Measurements from ENCODE around the gene DGKI. TPM values are rescaled to one million over a fixed set of nuclear protein-coding genes. Genes with fewer than 3 reads are reported as not detected.

Gene DGKI
- polyA plus RNA-seq, 2 of the 4 experiments (the other 2 are of a cell fraction) = 0.05 to 0.08 TPM

DNA sequence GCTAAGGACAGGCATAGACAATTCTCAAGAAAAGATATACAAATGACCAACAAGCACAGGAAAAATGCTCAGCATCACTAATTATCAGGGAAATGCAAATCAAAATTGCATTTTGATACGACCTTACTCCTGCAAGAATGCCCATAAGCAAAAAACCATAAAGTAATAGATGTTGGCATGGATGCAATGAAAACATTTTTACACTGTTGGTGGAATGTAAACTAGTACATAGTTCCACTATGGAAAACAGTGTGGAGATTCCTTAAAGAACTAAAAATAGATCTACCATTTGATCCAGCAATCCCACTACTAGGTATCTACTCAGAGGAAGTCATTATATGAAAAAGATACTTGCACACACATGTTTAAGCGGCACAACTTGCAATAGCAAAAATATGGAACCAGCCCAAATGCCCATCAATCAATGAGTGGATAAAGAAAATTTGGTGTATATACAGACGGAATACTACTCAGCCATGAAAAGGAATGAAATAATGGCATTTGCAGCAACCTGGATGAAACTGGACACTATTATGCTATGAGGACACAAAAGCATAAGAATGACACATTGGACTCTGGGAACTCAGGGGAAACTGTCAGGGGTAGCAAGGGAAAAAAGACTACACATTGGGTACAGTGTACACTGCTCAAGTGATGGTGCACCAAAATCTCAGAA, 59.3 kb downstream of the DGKI start:
- DNase-seq (ENCODE audit: low read depth in 1 of 2, low spot score in 1 of 2) = no peak
- 17% methylated on average over 3 of the region's 3 CpGs for WGBS (ENCODE audit: missing lambda C conversion rate)
- Histone ChIP-seq H3K27ac (no peak overlapping the region), H3K4me3 (no peak overlapping the region), H3K9me3 (no peaks in the 10 kb centered on the region), H3K4me2 (no peak overlapping the region), H3K4me1 (no peaks in the 10 kb centered on the region)
- no peak for FAIRE-seq
- TF ChIP-seq ESRRA (IDR thresholded peaks at IDR 0.05; ENCODE audit: borderline replicate concordance, low read length) (no peak), KDM5A (IDR thresholded peaks at IDR 0.05) (no peak), GATA3 (IDR thresholded peaks at IDR 0.05; ENCODE audit: borderline replicate concordance) (no peak)
- CTCF ChIA-PET = no interaction called here
- ATAC-seq = no peak
- POLR2A ChIA-PET = no interaction called here

DNA sequence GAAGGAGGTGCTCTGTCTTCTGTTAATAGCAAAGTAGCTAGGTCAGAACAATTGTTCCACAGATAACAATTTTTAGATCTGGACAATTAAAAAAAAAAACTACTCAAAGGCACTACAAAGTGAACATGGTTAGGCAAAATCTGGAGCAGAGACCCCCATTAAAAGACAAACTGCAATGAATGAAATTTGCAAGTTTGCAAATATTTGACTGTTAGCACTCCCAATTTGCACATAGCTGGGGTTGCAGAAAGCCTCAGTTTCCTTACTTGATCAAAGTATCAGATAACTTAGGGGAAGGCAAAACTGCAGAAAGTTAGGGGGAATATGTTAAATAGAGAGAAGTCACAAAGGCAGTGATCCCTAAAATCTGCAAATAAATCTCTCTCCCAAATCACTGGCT, 68.3 kb downstream of the DGKI start:
- TF ChIP-seq GATA3 (IDR thresholded peaks at IDR 0.05; ENCODE audit: borderline replicate concordance) (no peak), HEYL (CRISPR knock-in tag; IDR thresholded peaks at IDR 0.05) (no peak), HOXB13 (CRISPR knock-in tag; IDR thresholded peaks at IDR 0.05; ENCODE audit: low read depth) (no peak), USF2 (IDR thresholded peaks at IDR 0.05) (no peak), MAFK (IDR thresholded peaks at IDR 0.05; ENCODE audit: partially characterized antibody) (peak; percentile 57)
- TF ChIP-seq, protein P1, sequence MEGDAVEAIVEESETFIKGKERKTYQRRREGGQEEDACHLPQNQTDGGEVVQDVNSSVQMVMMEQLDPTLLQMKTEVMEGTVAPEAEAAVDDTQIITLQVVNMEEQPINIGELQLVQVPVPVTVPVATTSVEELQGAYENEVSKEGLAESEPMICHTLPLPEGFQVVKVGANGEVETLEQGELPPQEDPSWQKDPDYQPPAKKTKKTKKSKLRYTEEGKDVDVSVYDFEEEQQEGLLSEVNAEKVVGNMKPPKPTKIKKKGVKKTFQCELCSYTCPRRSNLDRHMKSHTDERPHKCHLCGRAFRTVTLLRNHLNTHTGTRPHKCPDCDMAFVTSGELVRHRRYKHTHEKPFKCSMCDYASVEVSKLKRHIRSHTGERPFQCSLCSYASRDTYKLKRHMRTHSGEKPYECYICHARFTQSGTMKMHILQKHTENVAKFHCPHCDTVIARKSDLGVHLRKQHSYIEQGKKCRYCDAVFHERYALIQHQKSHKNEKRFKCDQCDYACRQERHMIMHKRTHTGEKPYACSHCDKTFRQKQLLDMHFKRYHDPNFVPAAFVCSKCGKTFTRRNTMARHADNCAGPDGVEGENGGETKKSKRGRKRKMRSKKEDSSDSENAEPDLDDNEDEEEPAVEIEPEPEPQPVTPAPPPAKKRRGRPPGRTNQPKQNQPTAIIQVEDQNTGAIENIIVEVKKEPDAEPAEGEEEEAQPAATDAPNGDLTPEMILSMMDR (IDR thresholded peaks at IDR 0.05) = no peak
- Histone ChIP-seq H3K27ac (no peak overlapping the region), H3K4me2 (no peak overlapping the region), H3K4me1 (no peaks in the 10 kb centered on the region), H3K9me3 (no peaks in the 10 kb centered on the region), H3K4me3 (no peak overlapping the region)
- no peak for ATAC-seq
- POLR2A ChIA-PET = no interaction called here
- FAIRE-seq = no peak
- CTCF ChIA-PET = no interaction called here
- no peak for DNase-seq (ENCODE audit: low read depth in 1 of 2, low spot score in 1 of 2)

DNA sequence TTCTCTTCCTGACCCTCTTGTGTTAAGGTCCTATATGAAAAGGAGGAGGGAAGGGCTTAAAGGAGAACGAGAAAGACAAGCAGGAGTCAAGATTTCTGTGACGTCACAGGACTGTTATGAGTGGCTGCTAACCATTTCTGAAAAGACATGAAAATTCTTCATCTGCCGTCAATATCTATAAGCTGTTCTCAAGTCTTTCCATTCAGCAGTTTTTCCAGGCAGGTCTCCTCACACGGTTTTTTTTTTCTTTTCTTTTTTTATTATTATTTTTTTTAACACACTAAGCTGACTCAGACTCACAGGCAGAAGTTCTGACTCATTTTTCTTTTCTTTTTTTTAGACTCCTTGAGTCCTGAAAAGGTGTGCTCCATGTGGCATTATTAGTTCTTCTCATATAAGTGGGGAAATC, 72.0 kb downstream of the DGKI start:
- ATAC-seq (no peak), FAIRE-seq (no peak), DNase-seq (ENCODE audit: low read depth in 1 of 2, low spot score in 1 of 2) (no peak)
- WGBS (ENCODE audit: missing lambda C conversion rate) = 22% methylated on average over 4 of the region's 4 CpGs
- POLR2A ChIA-PET = no interaction called here
- Histone ChIP-seq H3K4me3 (no peak overlapping the region), H3K4me2 (no peak overlapping the region), H3K9me3 (no peaks in the 10 kb centered on the region), H3K4me1 (no peaks in the 10 kb centered on the region), H3K27ac (no peak overlapping the region)
- CTCF ChIA-PET = interaction anchor here (0.6 to 1.0 kb wide), 2 partner anchors 8 to 118 kb away, joined by 3 read pairs; no protein-coding TSS in a partner anchor
- no peak for TF ChIP-seq EP300 (IDR thresholded peaks at IDR 0.05)
- no peak for TF ChIP-seq CBX2 (IDR thresholded peaks at IDR 0.05; ENCODE audit: borderline replicate concordance, low read depth)
- TF ChIP-seq BCL3 (IDR thresholded peaks at IDR 0.05) = no peak
- no peak for TF ChIP-seq ZSCAN20 (CRISPR knock-in tag; IDR thresholded peaks at IDR 0.05)
- TF ChIP-seq POLR2A (IDR thresholded peaks at IDR 0.05; ENCODE audit: low read length) = no peak

DNA sequence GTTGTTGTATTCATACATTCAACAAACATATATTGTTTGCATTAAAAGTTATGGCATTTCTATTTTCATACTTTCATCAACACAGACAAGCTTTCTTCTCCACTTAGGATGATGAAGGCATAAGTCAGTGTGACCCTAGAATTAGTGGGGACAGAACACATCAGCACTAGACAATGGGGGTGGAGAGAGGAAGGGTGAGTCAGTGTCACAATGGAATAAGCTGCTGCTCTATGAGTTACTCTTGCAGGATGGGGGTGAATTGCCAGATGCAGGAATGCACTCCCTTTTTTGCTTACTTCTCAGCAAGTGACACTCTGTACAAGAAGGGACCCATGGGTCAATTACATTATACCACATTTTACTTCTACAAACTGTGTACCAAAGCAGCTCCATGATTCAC, 74.0 kb downstream of the DGKI start:
- no peak overlapping the region for H3K4me2 ChIP-seq
- TF ChIP-seq POLR2AphosphoS2 (conservative IDR thresholded peaks at IDR 0.05; ENCODE audit: low read length) (no peak), REST (IDR thresholded peaks at IDR 0.05) (no peak), MAZ (IDR thresholded peaks at IDR 0.05; ENCODE audit: borderline replicate concordance, low read depth, low read length) (no peak), KDM5A (IDR thresholded peaks at IDR 0.05) (no peak), RCOR1 (IDR thresholded peaks at IDR 0.05; ENCODE audit: low read depth, low read length) (no peak), FOSB (CRISPR knock-in tag; IDR thresholded peaks at IDR 0.05) (no peak), HEYL (CRISPR knock-in tag; IDR thresholded peaks at IDR 0.05) (no peak), SREBF2 (IDR thresholded peaks at IDR 0.05) (no peak), USF2 (IDR thresholded peaks at IDR 0.05) (no peak), EHMT2 (IDR thresholded peaks at IDR 0.05; ENCODE audit: low read depth) (no peak)
- TF ChIP-seq, protein P2, sequence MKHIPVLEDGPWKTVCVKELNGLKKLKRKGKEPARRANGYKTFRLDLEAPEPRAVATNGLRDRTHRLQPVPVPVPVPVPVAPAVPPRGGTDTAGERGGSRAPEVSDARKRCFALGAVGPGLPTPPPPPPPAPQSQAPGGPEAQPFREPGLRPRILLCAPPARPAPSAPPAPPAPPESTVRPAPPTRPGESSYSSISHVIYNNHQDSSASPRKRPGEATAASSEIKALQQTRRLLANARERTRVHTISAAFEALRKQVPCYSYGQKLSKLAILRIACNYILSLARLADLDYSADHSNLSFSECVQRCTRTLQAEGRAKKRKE (CRISPR knock-in tag; IDR thresholded peaks at IDR 0.05; ENCODE audit: low read depth) = no peak

More for the DNA sequence above, 74.0 kb downstream of the DGKI start:
- Histone ChIP-seq H3K9me3 (no peaks in the 10 kb centered on the region), H3K27ac (no peak overlapping the region), H3K4me1 (no peaks in the 10 kb centered on the region), H3K4me3 (no peak overlapping the region)
- FAIRE-seq (no peak), ATAC-seq (no peak), DNase-seq (ENCODE audit: low read depth in 1 of 2, low spot score in 1 of 2) (no peak)
- ChIA-PET CTCF (interaction anchor here (0.7 kb wide), 1 partner anchor 236 kb away, joined by 3 read pairs; no protein-coding TSS in a partner anchor), POLR2A (no interaction called here)
